ENCODE results near the gene BEGAIN.

DNA sequence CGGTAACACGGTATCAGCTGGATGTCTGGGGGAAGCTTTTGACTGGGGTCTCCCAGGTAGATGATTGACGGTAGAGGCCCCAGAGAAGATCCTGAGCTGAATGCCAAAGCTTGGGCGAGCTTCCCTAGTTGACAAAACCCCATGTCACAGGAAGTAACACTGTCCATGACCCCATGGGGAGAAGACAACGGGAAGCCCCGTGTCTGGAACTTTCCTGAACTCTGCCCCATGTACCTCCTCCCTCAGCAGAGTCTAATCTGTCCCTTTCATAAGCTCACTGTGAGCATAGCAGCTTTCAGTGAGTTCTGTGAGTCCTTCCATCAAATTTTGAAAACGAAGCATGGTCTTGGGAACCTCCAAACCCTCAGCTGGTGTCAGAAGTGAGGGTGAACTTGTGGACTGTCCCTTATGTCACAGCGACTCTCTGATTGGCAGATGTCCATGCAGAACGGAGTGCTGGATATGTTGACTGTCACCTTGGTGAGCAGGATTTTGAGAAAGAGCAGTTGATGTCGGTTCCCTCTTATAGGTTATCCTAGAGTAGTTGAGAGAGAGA, 29.7 kb upstream of the BEGAIN start:
- TF ChIP-seq, protein P1, sequence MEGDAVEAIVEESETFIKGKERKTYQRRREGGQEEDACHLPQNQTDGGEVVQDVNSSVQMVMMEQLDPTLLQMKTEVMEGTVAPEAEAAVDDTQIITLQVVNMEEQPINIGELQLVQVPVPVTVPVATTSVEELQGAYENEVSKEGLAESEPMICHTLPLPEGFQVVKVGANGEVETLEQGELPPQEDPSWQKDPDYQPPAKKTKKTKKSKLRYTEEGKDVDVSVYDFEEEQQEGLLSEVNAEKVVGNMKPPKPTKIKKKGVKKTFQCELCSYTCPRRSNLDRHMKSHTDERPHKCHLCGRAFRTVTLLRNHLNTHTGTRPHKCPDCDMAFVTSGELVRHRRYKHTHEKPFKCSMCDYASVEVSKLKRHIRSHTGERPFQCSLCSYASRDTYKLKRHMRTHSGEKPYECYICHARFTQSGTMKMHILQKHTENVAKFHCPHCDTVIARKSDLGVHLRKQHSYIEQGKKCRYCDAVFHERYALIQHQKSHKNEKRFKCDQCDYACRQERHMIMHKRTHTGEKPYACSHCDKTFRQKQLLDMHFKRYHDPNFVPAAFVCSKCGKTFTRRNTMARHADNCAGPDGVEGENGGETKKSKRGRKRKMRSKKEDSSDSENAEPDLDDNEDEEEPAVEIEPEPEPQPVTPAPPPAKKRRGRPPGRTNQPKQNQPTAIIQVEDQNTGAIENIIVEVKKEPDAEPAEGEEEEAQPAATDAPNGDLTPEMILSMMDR (IDR thresholded peaks at IDR 0.05), result no peak
- TF ChIP-seq POLR2AphosphoS5 (IDR thresholded peaks at IDR 0.05) (no peak), EP300 (IDR thresholded peaks at IDR 0.05) (no peak)

Data from suprapubic skin (tissue), 4 donors.